GM12864 (cell line): ENCODE data around the gene DOCK2.

Experiments
- DNase-seq: peaks from one replicate; pipeline ENCODE4 v3.0.0-alpha.2; 2011; ENCODE audit warnings: low read depth
- H3K4me3 ChIP-seq: 2 replicates; pipeline ENCODE4 v1.5.1; 2011; ENCODE audit warnings: mild to moderate bottlenecking, low read depth, low read length, control low read depth
- CTCF ChIP-seq: IDR thresholded peaks from 2 replicates; pipeline ENCODE4 v1.5.1; 2011; ENCODE audit warnings: low read depth, mild to moderate bottlenecking, moderate library complexity, low read length, control low read depth, inconsistent platforms; ENCODE audit errors: missing control alignments

The DOCK2 gene

GRCh38 chr5:169810524-169810923 lies 173.4 kb downstream of the DOCK2 start:
- TF ChIP-seq CTCF = no peak
- DNase-seq = no peak
- H3K4me3 ChIP-seq = no peak overlapping the region

GRCh38 chr5:169811023-169811422 lies 173.9 kb downstream of the DOCK2 start:
- no peak for TF ChIP-seq CTCF
- no peak overlapping the region for H3K4me3 ChIP-seq
- DNase-seq = no peak

GRCh38 chr5:169811680-169812079 lies 174.6 kb downstream of the DOCK2 start:
- TF ChIP-seq CTCF = no peak
- no peak overlapping the region for H3K4me3 ChIP-seq
- DNase-seq = no peak

GRCh38 chr5:169812786-169813185 lies 175.7 kb downstream of the DOCK2 start:
- TF ChIP-seq CTCF = no peak
- no peak overlapping the region for H3K4me3 ChIP-seq

GRCh38 chr5:169814045-169814444 lies 177.0 kb downstream of the DOCK2 start:
- H3K4me3 ChIP-seq = no peak overlapping the region
- no peak for DNase-seq

More at GRCh38 chr5:169812786-169813185, 175.7 kb downstream of the DOCK2 start:
- DNase-seq = no peak

GRCh38 chr5:169814522-169814921 lies 177.4 kb downstream of the DOCK2 start:
- no peak overlapping the region for H3K4me3 ChIP-seq
- DNase-seq = no peak
- no peak for TF ChIP-seq CTCF

More at GRCh38 chr5:169814045-169814444, 177.0 kb downstream of the DOCK2 start:
- TF ChIP-seq CTCF = no peak

- H3K4me3 ChIP-seq = no peak overlapping the region
- no peak for DNase-seq
- no peak for TF ChIP-seq CTCF
Observed at GRCh38 chr5:169817031-169817430, 180.0 kb downstream of the DOCK2 start.
